Measurements from ENCODE around the gene GGNBP2.
A peak's percentile ranks its signal among the peaks of the same experiment; 100 is the strongest.

The GGNBP2 gene

GRCh38 chr17:36540696-36541095 is 4.0 kb upstream of the GGNBP2 start:
- Histone ChIP-seq H3K4me3 (ENCODE audit: low read length, poor library complexity, severe bottlenecking) (no peak overlapping the region), H3K79me2 (ENCODE audit: insufficient read depth, low read length) (peaks cover 38% of the 10 kb centered on the region), H2AFZ (ENCODE audit: low read length) (no peak overlapping the region), H3K4me1 (ENCODE audit: insufficient read depth, low read length, poor library complexity, severe bottlenecking) (peaks cover 14% of the 10 kb centered on the region), H3K9ac (ENCODE audit: low read depth, low read length, poor library complexity, severe bottlenecking) (no peak overlapping the region), H3K9me2 (replicated peaks; ENCODE audit: low read depth, low read length) (no peaks in the 10 kb centered on the region), H3F3A (ENCODE audit: low read depth) (peaks cover 6% of the 10 kb centered on the region; the same call in 1 of the 2 replicates), H3K9me3 (ENCODE audit: insufficient read depth, low read depth, low read length) (no peaks in the 10 kb centered on the region), H3K27me3 (ENCODE audit: insufficient read depth, low read length, poor library complexity, severe bottlenecking) (no peaks in the 10 kb centered on the region), H3K36me3 (ENCODE audit: insufficient read depth, low read length) (no peaks in the 10 kb centered on the region; the same call in 1 of the 2 replicates), H3K4me2 (ENCODE audit: low read depth, low read length, poor library complexity, severe bottlenecking) (no peak overlapping the region), H4K20me1 (ENCODE audit: insufficient read depth, low read length, poor library complexity, severe bottlenecking) (no peaks in the 10 kb centered on the region)
- no peak for TF ChIP-seq CTCF (conservative IDR thresholded peaks at IDR 0.05; ENCODE audit: low read length)
- no peak for TF ChIP-seq EZH2phosphoT487 (IDR thresholded peaks at IDR 0.05; ENCODE audit: borderline replicate concordance)

- TF ChIP-seq CTCF (conservative IDR thresholded peaks at IDR 0.05; ENCODE audit: low read length) = no peak
- no peak for TF ChIP-seq EZH2phosphoT487 (IDR thresholded peaks at IDR 0.05; ENCODE audit: borderline replicate concordance)
- peaks cover 42% of the 10 kb centered on the region for H3K79me2 ChIP-seq (ENCODE audit: insufficient read depth, low read length)
- H3K9me2 ChIP-seq (replicated peaks; ENCODE audit: low read depth, low read length) = no peaks in the 10 kb centered on the region
- no peaks in the 10 kb centered on the region for H3K9me3 ChIP-seq (ENCODE audit: insufficient read depth, low read depth, low read length)
- H2AFZ ChIP-seq (ENCODE audit: low read length) = no peak overlapping the region
- H3K36me3 ChIP-seq (ENCODE audit: insufficient read depth, low read length) = no peaks in the 10 kb centered on the region; the same call in 1 of the 2 replicates
- no peak overlapping the region for H3K9ac ChIP-seq (ENCODE audit: low read depth, low read length, poor library complexity, severe bottlenecking)
- H4K20me1 ChIP-seq (ENCODE audit: insufficient read depth, low read length, poor library complexity, severe bottlenecking) = peaks cover 20% of the 10 kb centered on the region
- H3K4me3 ChIP-seq (ENCODE audit: low read length, poor library complexity, severe bottlenecking) = no peak overlapping the region
- peaks cover 19% of the 10 kb centered on the region for H3K4me1 ChIP-seq (ENCODE audit: insufficient read depth, low read length, poor library complexity, severe bottlenecking)
- no peaks in the 10 kb centered on the region for H3K27me3 ChIP-seq (ENCODE audit: insufficient read depth, low read length, poor library complexity, severe bottlenecking)
- H3F3A ChIP-seq (ENCODE audit: low read depth) = peaks cover 14% of the 10 kb centered on the region; the same call in 1 of the 2 replicates
- peak overlapping the region; percentile 77 for H3K4me2 ChIP-seq (ENCODE audit: low read depth, low read length, poor library complexity, severe bottlenecking)
Observed at GRCh38 chr17:36542755-36543154, 2.0 kb upstream of the GGNBP2 start.

GRCh38 chr17:36544044-36544306 is 744 bp upstream of the GGNBP2 start:
- Histone ChIP-seq H4K20me1 (ENCODE audit: insufficient read depth, low read length, poor library complexity, severe bottlenecking) (peaks cover 32% of the 10 kb centered on the region), H3K4me3 (ENCODE audit: low read length, poor library complexity, severe bottlenecking) (peak overlapping the region; percentile 92), H3K4me1 (ENCODE audit: insufficient read depth, low read length, poor library complexity, severe bottlenecking) (peaks cover 27% of the 10 kb centered on the region), H3K9me2 (replicated peaks; ENCODE audit: low read depth, low read length) (no peaks in the 10 kb centered on the region), H3K4me2 (ENCODE audit: low read depth, low read length, poor library complexity, severe bottlenecking) (peak overlapping the region; percentile 77), H2AFZ (ENCODE audit: low read length) (peak overlapping the region; percentile 97), H3K79me2 (ENCODE audit: insufficient read depth, low read length) (peaks cover 54% of the 10 kb centered on the region), H3K9ac (ENCODE audit: low read depth, low read length, poor library complexity, severe bottlenecking) (peak overlapping the region; percentile 98), H3K36me3 (ENCODE audit: insufficient read depth, low read length) (no peaks in the 10 kb centered on the region), H3K27me3 (ENCODE audit: insufficient read depth, low read length, poor library complexity, severe bottlenecking) (no peaks in the 10 kb centered on the region), H3F3A (ENCODE audit: low read depth) (peaks cover 12% of the 10 kb centered on the region; the same call in 1 of the 2 replicates), H3K9me3 (ENCODE audit: insufficient read depth, low read depth, low read length) (no peaks in the 10 kb centered on the region)
- TF ChIP-seq EZH2phosphoT487 (IDR thresholded peaks at IDR 0.05; ENCODE audit: borderline replicate concordance) = no peak
- peak; percentile 30 for TF ChIP-seq CTCF (conservative IDR thresholded peaks at IDR 0.05; ENCODE audit: low read length)
